NCI-H2081 treated with DMSO at 0.1 percent for 48 hours (cell line): ENCODE data around the gene KRTAP3-2.
"Not testable (repeated sequence)": the region's sequence is repeated elsewhere in the genome, so short reads cannot be mapped to it uniquely, and the experiment has no call there.

Experiments
- DNase-seq: peaks from one replicate; lab custom pipeline; 2025; lab: John Stamatoyannopoulos, UW

The KRTAP3-2 gene

DNA sequence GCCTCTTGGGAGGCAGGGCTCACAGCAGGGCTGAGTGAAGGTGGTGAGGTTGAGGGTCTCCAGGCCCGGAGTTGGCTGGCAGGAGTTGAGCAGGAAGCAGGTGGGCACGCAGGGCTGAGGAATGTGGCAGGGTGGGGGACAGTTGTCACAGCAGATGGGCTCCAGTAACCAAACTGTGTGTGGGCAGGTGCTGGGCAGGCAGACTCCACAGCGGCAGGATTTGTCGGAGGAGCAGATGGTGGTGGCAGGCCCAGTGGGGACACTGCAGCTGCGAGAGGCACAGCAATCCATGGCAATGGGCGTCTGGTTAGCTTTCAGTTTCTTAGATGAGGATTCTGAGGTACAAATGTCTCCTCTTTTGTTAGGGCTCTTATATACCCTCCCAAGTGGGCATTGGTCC is at the start of gene KRTAP3-2:
KRTAP3-2 (minus strand) TSS at position 344 of the 400 bp plus-strand sequence; CDS start at position 291, 53 bp downstream.
- not testable (repeated sequence) for DNase-seq

GRCh38 chr17:41049110-41049509 is 49.4 kb upstream of the KRTAP3-2 start:
- no peak for DNase-seq

GRCh38 chr17:41048441-41048840 is 48.7 kb upstream of the KRTAP3-2 start:
- DNase-seq, result no peak

GRCh38 chr17:41046735-41047465 is 47.2 kb upstream of the KRTAP3-2 start, which contains the start of gene KRTAP2-1:
Gene KRTAP2-1 (minus strand): TSS chr17:41047316. CDS start chr17:41047267, 49 bp downstream.
- DNase-seq, result not testable (repeated sequence)

- DNase-seq, result no peak
These were observed 43.2 kb upstream of the KRTAP3-2 start for GRCh38 chr17:41042953-41043352.

DNA sequence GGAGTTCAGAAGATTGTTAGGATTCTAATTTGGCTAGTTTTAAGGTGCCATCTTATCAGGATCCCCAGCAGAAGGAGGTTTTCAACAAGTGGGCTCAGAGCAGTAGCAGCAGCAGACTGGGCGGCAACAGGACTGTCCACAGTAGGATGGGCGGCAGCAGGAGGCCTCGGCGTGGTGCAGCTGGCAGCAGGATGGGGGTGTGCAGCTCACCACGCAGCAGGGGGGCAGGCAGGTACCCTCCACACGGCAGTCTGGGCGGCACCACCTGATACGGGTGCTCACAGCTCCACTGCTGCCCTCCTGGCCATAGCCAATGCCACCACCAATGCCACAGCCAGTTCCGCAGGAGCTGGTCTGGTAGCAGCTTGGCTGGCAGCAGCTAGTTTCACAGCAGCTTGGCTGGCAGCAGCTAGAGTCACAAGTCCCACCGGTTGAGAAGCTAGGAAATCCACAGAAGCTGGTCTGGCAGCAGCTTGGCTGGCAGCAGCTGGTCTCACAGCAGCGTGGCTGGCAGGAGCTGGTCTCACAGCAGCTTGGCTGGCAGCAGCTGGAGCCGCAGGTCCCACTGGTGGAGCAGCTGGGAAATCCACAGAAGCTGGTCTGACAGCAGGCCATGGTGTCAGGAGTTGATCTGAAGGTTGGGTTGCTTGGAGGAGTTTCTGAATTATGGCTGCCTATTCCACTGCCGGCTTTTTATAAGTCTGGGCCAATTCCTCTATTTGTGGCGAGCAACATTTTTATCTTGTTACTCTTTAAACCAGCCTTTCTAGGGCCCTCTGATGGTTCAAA is 41.3 kb upstream of the KRTAP3-2 start, which contains the start of gene KRTAP1-1:
KRTAP1-1 (minus strand) TSS at position 668 of the 789 bp plus-strand sequence; CDS start at position 615, 53 bp downstream.
- not testable (repeated sequence) for DNase-seq

DNA sequence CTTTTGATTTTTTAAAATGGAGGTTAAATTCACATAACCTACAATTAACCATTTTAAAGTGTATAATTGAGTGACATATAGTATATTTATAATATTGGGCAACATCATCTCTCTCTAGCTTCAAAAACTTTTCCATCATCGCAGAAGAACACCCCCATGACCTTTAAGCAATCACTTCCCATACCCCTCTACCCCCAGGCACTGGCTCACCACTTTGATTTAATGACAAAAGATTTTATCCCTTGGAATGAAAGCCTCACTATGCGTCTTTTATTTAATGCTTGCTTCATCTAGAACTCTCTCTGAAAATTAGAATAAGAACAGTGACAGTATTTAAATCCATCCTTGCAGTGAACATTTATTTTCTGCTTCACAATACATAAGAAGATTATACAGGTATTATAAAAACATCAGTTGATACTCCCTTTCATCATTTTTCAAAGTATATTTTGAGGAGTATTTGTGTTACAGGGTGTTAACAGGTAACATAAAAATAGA is 38.2 kb upstream of the KRTAP3-2 start:
- DNase-seq, result no peak

GRCh38 chr17:41034346-41034935 is 34.7 kb upstream of the KRTAP3-2 start, which contains the start of gene KRTAP1-3:
Gene KRTAP1-3 (minus strand): TSS chr17:41034874. CDS start chr17:41034821, 53 bp downstream.
- DNase-seq, result not testable (repeated sequence)

GRCh38 chr17:41029633-41030245 is 30.0 kb upstream of the KRTAP3-2 start, which contains the start of gene KRTAP1-4:
Gene KRTAP1-4 (minus strand): TSS chr17:41030195. CDS start chr17:41030078, 117 bp downstream.
- no peak for DNase-seq

DNA sequence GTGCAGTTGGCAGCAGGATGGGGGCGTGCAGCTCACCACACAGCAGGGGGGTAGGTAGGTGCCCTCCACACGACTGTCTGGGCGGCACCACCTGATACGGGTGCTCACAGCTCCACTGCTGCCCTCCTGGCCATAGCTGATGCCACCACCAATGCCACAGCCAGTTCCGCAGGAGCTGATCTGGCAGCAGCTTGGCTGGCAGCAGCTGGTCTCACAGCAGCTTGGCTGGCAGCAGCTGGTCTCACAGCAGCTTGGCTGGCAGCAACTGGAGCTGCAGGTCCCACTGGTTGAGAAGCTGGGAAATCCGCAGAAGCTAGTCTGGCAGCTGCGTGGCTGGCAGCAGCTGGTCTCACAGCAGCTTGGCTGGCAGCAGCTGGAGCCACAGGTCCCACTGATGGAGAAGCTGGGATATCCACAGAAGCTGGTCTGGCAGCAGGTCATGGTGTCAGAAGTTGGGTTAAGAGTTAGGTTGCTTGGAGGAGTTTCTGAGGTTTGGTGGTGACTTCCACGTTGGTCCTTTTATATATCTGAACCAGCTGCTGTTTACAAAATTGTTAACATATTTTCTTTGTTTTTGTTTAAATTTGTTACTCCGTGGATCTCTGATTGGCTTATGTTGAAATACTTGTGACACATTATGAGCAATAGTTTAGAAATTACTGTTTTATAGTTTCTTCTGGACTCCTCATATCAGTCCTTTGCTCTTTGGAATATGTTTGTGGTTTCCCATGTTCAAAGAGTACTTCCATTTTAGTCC is 27.2 kb upstream of the KRTAP3-2 start, which contains the start of gene KRTAP1-5:
KRTAP1-5 (minus strand) TSS at position 494 of the 757 bp plus-strand sequence; CDS start at position 441, 53 bp downstream.
- no peak for DNase-seq

- no peak for DNase-seq
These were observed 25.0 kb upstream of the KRTAP3-2 start for GRCh38 chr17:41024697-41025096.

DNA sequence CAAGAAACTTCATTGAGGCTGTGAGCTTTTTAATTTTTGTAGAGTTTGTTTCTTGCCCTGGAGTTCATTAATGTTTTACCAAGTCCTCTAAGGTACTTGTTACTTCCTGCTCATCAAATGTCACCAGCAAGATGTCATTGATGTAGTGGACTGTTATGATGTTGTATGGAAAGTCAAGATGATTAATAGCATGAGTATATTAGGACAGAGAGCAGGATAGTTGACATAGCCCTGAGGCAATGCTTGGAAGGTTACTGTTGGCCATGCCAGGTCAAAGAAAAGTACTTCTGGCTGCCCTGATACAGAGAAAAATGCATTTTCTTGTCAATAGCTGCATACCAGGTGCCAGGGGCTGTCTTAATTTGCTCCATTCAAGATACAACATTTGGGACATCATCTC is 20.6 kb upstream of the KRTAP3-2 start:
- no peak for DNase-seq

- no peak for DNase-seq
These were observed 19.7 kb upstream of the KRTAP3-2 start for GRCh38 chr17:41019415-41019814.

- DNase-seq, result no peak
These were observed 18.8 kb upstream of the KRTAP3-2 start for GRCh38 chr17:41018541-41018940.

GRCh38 chr17:41016578-41017215 is 17.0 kb upstream of the KRTAP3-2 start:
- DNase-seq, result no peak

DNA sequence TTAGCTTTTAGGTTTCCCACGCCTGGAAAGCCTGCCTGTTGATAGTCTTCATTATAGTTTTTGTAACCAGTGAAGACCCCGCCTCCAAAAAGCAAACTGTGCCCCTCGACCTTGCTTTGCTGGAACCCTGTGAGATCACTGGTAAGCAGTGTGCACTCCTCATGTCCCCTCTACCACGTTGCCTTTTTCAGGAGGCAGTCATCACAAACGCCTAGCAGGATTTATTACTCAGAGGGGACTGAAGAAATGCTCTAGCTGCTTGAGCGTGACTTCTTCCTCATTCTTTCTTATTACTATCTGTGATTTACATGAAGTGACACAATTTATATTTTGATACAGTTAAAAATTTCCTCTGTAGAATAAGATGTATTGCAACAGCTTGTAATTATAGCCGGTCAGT is 15.7 kb upstream of the KRTAP3-2 start:
- no peak for DNase-seq

DNA sequence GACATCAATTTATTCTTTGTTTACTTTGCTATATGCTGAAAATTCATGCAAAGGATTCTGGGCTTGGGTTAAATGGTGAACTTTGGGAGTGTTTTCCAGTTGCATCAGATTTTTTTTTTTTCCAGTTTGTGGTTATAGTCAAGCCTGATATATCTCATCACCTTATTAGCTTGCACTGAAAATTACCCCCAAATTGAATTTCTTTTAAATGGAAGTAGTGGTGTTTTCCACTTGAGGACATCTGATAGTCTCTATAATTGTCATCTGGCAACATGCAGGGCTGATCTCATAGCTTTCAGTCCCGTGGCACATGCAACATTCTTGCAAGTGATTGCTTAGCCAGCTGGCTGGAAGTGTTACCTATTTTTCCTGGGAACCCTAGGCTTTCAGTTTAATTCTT is 13.9 kb upstream of the KRTAP3-2 start:
- DNase-seq, result no peak

DNA sequence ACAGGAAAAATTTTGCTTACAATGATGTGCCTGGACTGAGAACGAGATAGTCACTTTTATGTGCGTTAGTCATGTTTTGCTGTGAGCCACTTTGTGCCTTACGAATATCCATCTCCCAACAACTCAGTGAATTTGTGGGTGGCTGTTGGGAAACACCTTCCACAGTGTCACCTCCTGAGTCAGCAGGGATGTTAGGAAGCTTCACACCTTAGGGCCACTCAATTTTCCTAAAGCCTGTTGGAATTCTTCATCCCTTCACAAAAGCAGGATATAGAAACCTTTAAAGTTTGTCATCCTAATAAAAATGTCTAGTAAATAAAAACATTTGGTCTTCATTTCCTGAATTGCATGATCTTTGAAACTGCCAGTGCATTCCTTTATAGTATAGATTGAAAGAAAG is 13.5 kb upstream of the KRTAP3-2 start:
- no peak for DNase-seq

GRCh38 chr17:41012326-41013120 is 12.8 kb upstream of the KRTAP3-2 start:
- DNase-seq, result no peak
